DOHH2 (cell line): Measurements from ENCODE around the gene AEBP1.

Source experiments
- H3F3A ChIP-seq: fragments of 200-600 bp; sonication (generic), shearing (Covaris generic); 2 replicates; pipeline ENCODE4 v1.6.0; 2016; ENCODE audit warnings: antibody characterized with exemption, mild to moderate bottlenecking; ENCODE audit not compliant: control insufficient read depth, insufficient read depth
- H3K27ac ChIP-seq: fragments of 200-600 bp; sonication (generic); 2 replicates; pipeline ENCODE4 v1.5.1; 2014; ENCODE audit warnings: low read depth, mild to moderate bottlenecking, low read length, moderate library complexity
- H3K27me3 ChIP-seq: fragments of 200-600 bp; sonication (generic); 2 replicates; pipeline ENCODE4 v1.6.1; 2014; ENCODE audit warnings: mild to moderate bottlenecking, low read length, mixed read lengths; ENCODE audit not compliant: control insufficient read depth
- H3K36me3 ChIP-seq: fragments of 200-600 bp; sonication (generic); 2 replicates; pipeline ENCODE4 v1.6.1; 2014; ENCODE audit warnings: mild to moderate bottlenecking, low read length, moderate library complexity, mixed read lengths; ENCODE audit not compliant: control insufficient read depth
- H3K4me1 ChIP-seq: fragments of 200-600 bp; sonication (generic); 2 replicates; pipeline ENCODE4 v1.6.1; 2014; ENCODE audit warnings: mild to moderate bottlenecking, low read length, mixed read lengths; ENCODE audit not compliant: control insufficient read depth
- H3K4me2 ChIP-seq: fragments of 200-600 bp; sonication (generic); 2 replicates; pipeline ENCODE4 v1.6.0; 2014; ENCODE audit warnings: mild to moderate bottlenecking, low read length, moderate library complexity
- H3K4me3 ChIP-seq: fragments of 200-600 bp; sonication (generic); 2 replicates; pipeline ENCODE4 v1.5.1; 2014; ENCODE audit warnings: mild to moderate bottlenecking, low read length, mixed read lengths
- H3K79me2 ChIP-seq: fragments of 200-600 bp; sonication (generic); 2 replicates; pipeline ENCODE4 v1.6.1; 2014; ENCODE audit warnings: mild to moderate bottlenecking, low read length, mixed read lengths; ENCODE audit not compliant: control insufficient read depth
- H3K9me2 ChIP-seq: fragments of 200-600 bp; sonication (generic); replicated peaks from 2 replicates; pipeline ENCODE4 v1.6.1; 2014; ENCODE audit warnings: mild to moderate bottlenecking, low read length, mixed read lengths; ENCODE audit not compliant: control insufficient read depth
- H3K9me3 ChIP-seq: fragments of 200-600 bp; sonication (generic); 2 replicates; pipeline ENCODE4 v1.6.1; 2014; ENCODE audit warnings: antibody characterized with exemption, low read length, mixed read lengths; ENCODE audit not compliant: control insufficient read depth, insufficient read depth
- H4K20me1 ChIP-seq: fragments of 200-600 bp; sonication (generic); 2 replicates; pipeline ENCODE4 v1.6.0; 2014; ENCODE audit warnings: low read depth, mild to moderate bottlenecking, antibody characterized with exemption, low read length, moderate library complexity; ENCODE audit not compliant: control insufficient read depth, insufficient read depth
- EZH2phosphoT487 ChIP-seq: fragments of 200-600 bp; sonication (generic); IDR thresholded peaks from 2 replicates; pipeline ENCODE4 v1.6.1; 2017; ENCODE audit warnings: borderline replicate concordance, mild to moderate bottlenecking, antibody characterized with exemption, low read length, moderate library complexity, mixed read lengths
- TF ChIP-seq, protein P1 (sequence below): fragments of 200-600 bp; sonication (generic); IDR thresholded peaks from one replicate; pipeline ENCODE4 v1.5.1; 2014; ENCODE audit warnings: antibody characterized with exemption, mild to moderate bottlenecking, low read depth, low read length; ENCODE audit not compliant: poor library complexity, severe bottlenecking

Gene AEBP1

GRCh38 chr7:44073664-44074348, 30.3 kb upstream of the AEBP1 start:
- Histone ChIP-seq H3K4me3 (no peak overlapping the region), H3K4me2 (no peak overlapping the region), H3K4me1 (peaks cover 10% of the 10 kb centered on the region)

GRCh38 chr7:44074349-44074695, 29.8 kb upstream of the AEBP1 start:
- no peak for TF ChIP-seq EZH2phosphoT487
- TF ChIP-seq, protein P1, sequence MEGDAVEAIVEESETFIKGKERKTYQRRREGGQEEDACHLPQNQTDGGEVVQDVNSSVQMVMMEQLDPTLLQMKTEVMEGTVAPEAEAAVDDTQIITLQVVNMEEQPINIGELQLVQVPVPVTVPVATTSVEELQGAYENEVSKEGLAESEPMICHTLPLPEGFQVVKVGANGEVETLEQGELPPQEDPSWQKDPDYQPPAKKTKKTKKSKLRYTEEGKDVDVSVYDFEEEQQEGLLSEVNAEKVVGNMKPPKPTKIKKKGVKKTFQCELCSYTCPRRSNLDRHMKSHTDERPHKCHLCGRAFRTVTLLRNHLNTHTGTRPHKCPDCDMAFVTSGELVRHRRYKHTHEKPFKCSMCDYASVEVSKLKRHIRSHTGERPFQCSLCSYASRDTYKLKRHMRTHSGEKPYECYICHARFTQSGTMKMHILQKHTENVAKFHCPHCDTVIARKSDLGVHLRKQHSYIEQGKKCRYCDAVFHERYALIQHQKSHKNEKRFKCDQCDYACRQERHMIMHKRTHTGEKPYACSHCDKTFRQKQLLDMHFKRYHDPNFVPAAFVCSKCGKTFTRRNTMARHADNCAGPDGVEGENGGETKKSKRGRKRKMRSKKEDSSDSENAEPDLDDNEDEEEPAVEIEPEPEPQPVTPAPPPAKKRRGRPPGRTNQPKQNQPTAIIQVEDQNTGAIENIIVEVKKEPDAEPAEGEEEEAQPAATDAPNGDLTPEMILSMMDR, result no peak
- Histone ChIP-seq H3F3A (peaks cover 6% of the 10 kb centered on the region), H3K4me3 (no peak overlapping the region), H3K27ac (no peak overlapping the region), H3K9me3 (no peaks in the 10 kb centered on the region), H3K79me2 (no peaks in the 10 kb centered on the region), H3K4me2 (no peak overlapping the region), H3K9me2 (no peaks in the 10 kb centered on the region), H3K36me3 (peaks cover 76% of the 10 kb centered on the region), H4K20me1 (no peaks in the 10 kb centered on the region), H3K4me1 (peaks cover 15% of the 10 kb centered on the region), H3K27me3 (no peaks in the 10 kb centered on the region)

More at GRCh38 chr7:44073664-44074348, 30.3 kb upstream of the AEBP1 start:
- Histone ChIP-seq H3K9me2 (no peaks in the 10 kb centered on the region), H3K79me2 (no peaks in the 10 kb centered on the region), H4K20me1 (no peaks in the 10 kb centered on the region), H3K27ac (no peak overlapping the region), H3K27me3 (no peaks in the 10 kb centered on the region), H3K9me3 (no peaks in the 10 kb centered on the region), H3F3A (peaks cover 11% of the 10 kb centered on the region), H3K36me3 (peaks cover 71% of the 10 kb centered on the region)
- no peak for TF ChIP-seq EZH2phosphoT487
- TF ChIP-seq, protein P1, result no peak

DNA sequence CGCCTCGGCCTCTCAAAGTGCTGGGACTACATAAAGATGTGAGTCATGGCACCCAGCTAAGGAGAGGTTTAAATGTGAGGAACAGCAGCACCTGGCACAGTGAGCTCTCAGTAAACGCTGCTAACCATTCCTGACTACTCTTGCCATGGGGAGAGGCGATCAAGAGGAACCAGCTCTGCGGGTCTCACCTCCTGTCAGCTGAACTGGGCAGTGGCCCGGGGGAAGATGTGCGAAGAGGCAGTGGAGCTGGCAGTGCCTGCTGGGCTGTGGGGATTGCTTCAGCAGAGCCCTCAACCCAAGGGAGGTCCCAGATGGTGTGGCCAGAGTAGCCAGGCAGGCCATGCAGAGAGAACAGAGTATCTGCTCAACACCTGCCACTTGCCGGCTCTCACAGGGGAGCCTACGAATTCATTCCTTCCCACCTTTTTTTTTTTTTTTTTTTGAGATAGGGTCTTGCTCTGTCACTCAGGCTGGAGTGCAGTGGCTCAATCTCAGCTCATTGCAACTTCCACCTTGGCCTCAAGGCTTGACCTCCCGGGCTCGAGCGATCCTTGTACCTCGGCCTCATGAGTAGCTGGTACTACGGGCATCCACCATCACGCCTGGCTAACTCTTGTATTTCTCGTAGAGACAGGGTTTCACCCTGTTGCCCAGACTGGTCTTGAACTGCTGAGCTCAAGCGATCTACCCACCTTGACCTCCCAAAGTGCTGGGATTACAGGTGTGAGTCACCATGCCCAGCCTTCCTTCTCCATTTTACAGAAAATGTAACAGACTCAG, 28.7 kb upstream of the AEBP1 start:
- Histone ChIP-seq H3K79me2 (peaks cover 9% of the 10 kb centered on the region), H3F3A (peaks cover 2% of the 10 kb centered on the region; the same call in 1 of the 2 replicates), H3K4me2 (no peak overlapping the region), H3K4me1 (peaks cover 27% of the 10 kb centered on the region), H3K9me3 (no peaks in the 10 kb centered on the region), H3K9me2 (no peaks in the 10 kb centered on the region), H3K36me3 (peaks cover 88% of the 10 kb centered on the region), H4K20me1 (no peaks in the 10 kb centered on the region), H3K27ac (no peak overlapping the region), H3K27me3 (no peaks in the 10 kb centered on the region), H3K4me3 (no peak overlapping the region)
- TF ChIP-seq, protein P1, result no peak
- TF ChIP-seq EZH2phosphoT487, result no peak
